ENCODE data around the gene BNIP1. TPM values are rescaled to one million over a fixed set of nuclear protein-coding genes. Genes with fewer than 3 reads are reported as not detected.

The BNIP1 gene
- total RNA-seq, 1 donor from 2014 or later: 9.1 TPM

DNA sequence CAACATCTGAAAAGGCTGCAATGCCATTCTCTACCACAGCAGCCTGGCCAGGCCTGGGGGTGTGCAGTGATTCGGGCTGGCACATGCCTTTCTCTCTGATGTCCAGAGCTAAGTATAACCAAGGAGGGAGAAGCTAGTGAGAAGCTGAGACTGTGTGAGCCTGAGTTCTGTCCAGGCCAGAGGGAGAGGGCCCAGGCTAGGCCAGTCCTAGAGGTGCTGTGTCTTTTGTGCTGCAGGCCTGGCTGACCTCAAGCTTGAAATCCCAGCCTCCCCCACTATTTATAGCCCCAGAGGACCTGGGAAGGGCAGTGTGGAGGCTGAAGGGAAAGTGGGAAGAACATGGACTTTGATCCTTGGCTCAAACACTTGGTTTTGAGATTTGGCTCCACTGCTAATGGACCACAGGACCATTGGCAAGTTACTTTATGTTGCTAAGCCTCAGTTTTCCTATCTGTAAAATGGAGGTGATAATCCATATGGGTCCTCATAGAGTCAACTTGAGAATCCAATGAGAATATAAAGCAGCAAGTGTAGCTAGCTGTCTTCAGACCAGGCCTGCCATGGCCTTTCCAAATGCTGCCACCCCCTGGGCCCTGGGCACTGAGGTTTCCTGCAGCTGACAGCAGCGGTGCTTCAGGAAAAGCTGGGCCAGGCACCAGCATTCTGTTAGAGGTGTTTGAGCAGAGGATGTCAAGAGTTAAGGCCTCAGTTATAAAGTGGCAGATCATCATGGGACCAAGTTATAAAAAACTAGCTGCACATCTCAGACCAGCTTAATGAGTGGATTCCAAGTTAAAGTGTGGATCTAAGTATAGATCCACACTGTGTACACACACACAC, 21.1 kb downstream of the BNIP1 start:
- Histone ChIP-seq H3K36me3 (peaks cover 45% of the 10 kb centered on the region), H3K4me1 (no peaks in the 10 kb centered on the region), H3K27me3 (no peaks in the 10 kb centered on the region), H3K9me3 (no peaks in the 10 kb centered on the region), H3K27ac (no peak overlapping the region), H3K4me3 (no peak overlapping the region)
- ATAC-seq: no peak
- TF ChIP-seq, protein P1, sequence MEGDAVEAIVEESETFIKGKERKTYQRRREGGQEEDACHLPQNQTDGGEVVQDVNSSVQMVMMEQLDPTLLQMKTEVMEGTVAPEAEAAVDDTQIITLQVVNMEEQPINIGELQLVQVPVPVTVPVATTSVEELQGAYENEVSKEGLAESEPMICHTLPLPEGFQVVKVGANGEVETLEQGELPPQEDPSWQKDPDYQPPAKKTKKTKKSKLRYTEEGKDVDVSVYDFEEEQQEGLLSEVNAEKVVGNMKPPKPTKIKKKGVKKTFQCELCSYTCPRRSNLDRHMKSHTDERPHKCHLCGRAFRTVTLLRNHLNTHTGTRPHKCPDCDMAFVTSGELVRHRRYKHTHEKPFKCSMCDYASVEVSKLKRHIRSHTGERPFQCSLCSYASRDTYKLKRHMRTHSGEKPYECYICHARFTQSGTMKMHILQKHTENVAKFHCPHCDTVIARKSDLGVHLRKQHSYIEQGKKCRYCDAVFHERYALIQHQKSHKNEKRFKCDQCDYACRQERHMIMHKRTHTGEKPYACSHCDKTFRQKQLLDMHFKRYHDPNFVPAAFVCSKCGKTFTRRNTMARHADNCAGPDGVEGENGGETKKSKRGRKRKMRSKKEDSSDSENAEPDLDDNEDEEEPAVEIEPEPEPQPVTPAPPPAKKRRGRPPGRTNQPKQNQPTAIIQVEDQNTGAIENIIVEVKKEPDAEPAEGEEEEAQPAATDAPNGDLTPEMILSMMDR (IDR thresholded peaks at IDR 0.05): no peak
- intact Hi-C loops (cut with DNase I): no loop called here
- DNase-seq: no peak

DNA sequence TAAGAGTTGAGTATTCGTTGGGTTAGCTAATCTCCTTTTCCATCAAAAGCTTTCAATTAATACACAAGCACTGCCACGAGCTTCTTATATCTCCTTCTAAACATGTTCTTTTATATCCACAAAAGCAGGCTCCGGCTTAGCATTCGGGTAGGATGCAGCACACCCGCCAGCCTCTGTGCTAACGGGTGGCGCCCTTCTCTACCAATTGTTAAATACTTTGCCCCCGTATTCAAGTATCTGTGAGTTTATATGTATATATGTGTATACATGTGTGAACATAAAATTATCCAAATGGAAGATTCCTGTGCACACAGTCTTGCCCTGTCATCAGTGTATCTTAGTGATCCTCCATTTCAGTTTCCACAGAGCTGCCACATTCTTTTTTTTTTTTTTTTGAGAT, 27.8 kb downstream of the BNIP1 start:
- no peaks in the 10 kb centered on the region for H3K4me1 ChIP-seq
- no peaks in the 10 kb centered on the region for H3K36me3 ChIP-seq
- peaks cover 5% of the 10 kb centered on the region for H3K27me3 ChIP-seq
- no peak overlapping the region for H3K4me3 ChIP-seq
- intact Hi-C loops (cut with DNase I): no loop called here
- no peak overlapping the region for H3K27ac ChIP-seq
- TF ChIP-seq, protein P1 (IDR thresholded peaks at IDR 0.05): no peak
- ATAC-seq: no peak
- DNase-seq: no peak
- H3K9me3 ChIP-seq: no peaks in the 10 kb centered on the region

DNA sequence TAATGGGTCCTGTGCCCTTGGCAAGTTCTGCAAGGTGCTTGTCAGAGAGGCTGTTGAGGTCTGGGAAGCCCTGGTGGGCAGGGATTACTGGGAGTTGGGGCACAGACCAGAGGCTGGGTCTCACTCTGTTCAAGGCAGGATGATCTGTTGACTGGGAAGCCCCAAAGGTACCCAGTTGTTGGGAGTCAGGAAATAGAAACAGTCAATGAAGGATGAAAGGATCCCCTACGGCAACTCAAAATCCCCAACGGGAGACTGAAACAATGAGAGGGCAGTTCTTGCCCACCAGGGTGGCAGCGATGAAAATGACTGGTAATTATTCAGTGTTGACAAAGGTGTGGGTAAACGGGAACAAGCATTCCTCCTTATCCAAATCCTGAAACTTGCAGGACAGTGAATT, 31.2 kb downstream of the BNIP1 start:
- Histone ChIP-seq H3K9me3 (no peaks in the 10 kb centered on the region), H3K4me1 (no peaks in the 10 kb centered on the region), H3K36me3 (no peaks in the 10 kb centered on the region), H3K27ac (no peak overlapping the region), H3K27me3 (peaks cover 5% of the 10 kb centered on the region), H3K4me3 (no peak overlapping the region)
- intact Hi-C loops (cut with DNase I): no loop called here
- TF ChIP-seq, protein P1 (IDR thresholded peaks at IDR 0.05): no peak
- no peak for ATAC-seq
- DNase-seq: no peak

DNA sequence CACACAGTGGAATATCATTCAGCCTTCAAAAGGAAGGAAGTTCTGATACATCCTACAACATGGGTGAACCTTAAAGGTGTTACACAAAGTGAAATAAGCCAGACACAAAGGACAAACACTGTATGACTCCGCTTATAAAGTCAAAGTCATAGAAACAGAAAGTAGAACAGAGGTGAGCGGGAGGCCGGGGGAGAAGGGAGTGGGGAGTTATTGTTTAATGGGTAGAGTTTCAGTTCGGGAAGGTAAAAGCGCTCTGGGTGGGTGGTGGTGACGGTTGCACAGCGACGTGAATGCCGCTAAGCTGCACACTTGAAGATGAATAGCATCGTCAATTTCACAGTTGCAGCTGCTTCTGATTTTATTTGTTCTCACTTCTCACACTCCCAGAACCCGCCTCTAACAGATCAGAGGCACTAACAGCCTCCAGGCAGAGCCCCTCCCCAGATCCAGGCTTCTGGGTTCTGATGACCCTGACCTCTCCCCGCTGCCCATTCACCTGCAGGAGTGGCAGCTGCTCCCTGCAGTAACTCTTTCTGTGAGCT, 34.1 kb downstream of the BNIP1 start:
- peaks cover 5% of the 10 kb centered on the region for H3K27me3 ChIP-seq
- no peak for DNase-seq
- H3K27ac ChIP-seq: no peak overlapping the region
- no peaks in the 10 kb centered on the region for H3K4me1 ChIP-seq
- H3K9me3 ChIP-seq: no peaks in the 10 kb centered on the region
- no peak overlapping the region for H3K4me3 ChIP-seq
- TF ChIP-seq, protein P1 (IDR thresholded peaks at IDR 0.05): no peak
- no peak for ATAC-seq
- H3K36me3 ChIP-seq: no peaks in the 10 kb centered on the region
- intact Hi-C loops (cut with DNase I): no loop called here

DNA sequence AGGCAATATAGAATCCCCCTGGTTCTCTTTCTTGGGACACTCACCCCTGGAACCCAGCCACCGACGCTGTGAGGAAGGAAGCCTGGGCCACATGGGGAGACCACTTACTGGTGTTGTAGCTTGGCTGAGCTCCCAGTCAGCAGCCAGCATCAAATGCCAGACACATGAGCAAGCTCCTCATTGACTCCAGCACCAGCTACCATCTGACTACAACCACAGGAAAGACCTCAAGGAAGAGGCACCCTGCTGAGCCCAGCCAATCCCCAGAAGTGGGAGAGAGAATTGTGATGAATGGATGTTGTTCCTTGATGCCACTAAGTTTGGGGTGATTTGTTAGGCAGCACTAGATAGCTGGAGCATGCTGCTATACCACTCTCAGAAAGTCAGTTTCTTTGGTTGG, 36.0 kb downstream of the BNIP1 start:
- no peak for DNase-seq
- Histone ChIP-seq H3K4me1 (no peaks in the 10 kb centered on the region), H3K4me3 (no peak overlapping the region), H3K27ac (no peak overlapping the region), H3K27me3 (peaks cover 2% of the 10 kb centered on the region), H3K9me3 (no peaks in the 10 kb centered on the region), H3K36me3 (no peaks in the 10 kb centered on the region)
- TF ChIP-seq, protein P1 (IDR thresholded peaks at IDR 0.05): no peak
- no peak for ATAC-seq
- intact Hi-C loops (cut with DNase I): no loop called here

Data from upper lobe of right lung (tissue), 1 donor.